Brain microvascular endothelial cell (primary cell): Measurements from ENCODE around the gene OTUD4.

Experiments used
- DNase-seq: peaks from one replicate; pipeline ENCODE4 v3.0.0-alpha.2; 2020
- H3K27ac ChIP-seq: fragments of 250-450 bp; sonication (Bioruptor Pico); 2 replicates; pipeline ENCODE4 v1.5.1; 2020; ENCODE audit warnings: mild to moderate bottlenecking, moderate library complexity
- H3K27me3 ChIP-seq: fragments of 250-450 bp; sonication (Bioruptor Pico); replicated peaks from 2 replicates; pipeline ENCODE4 v1.5.1; 2020; ENCODE audit warnings: mild to moderate bottlenecking
- H3K36me3 ChIP-seq: fragments of 250-450 bp; sonication (Bioruptor Pico); replicated peaks from 2 replicates; pipeline ENCODE4 v1.5.1; 2020; ENCODE audit warnings: mild to moderate bottlenecking
- H3K4me3 ChIP-seq: 2 replicates; pipeline ENCODE4 v1.5.1; 2011; ENCODE audit warnings: low read depth, mild to moderate bottlenecking, control low read depth, low read length, moderate library complexity
- in situ Hi-C: cut with HindIII; loops from 2 replicates; pipeline ENCODE4 v1.10.0; 2017; ENCODE audit warnings: low sequenced_read_pairs, low pct_ligation_motif_present
- TF ChIP-seq, protein P1 (sequence below): IDR thresholded peaks from 2 replicates; pipeline ENCODE4 v1.5.1; 2011; ENCODE audit warnings: low read depth, mild to moderate bottlenecking, moderate library complexity, low read length, control low read depth, inconsistent platforms; ENCODE audit errors: missing control alignments

The OTUD4 gene

DNA sequence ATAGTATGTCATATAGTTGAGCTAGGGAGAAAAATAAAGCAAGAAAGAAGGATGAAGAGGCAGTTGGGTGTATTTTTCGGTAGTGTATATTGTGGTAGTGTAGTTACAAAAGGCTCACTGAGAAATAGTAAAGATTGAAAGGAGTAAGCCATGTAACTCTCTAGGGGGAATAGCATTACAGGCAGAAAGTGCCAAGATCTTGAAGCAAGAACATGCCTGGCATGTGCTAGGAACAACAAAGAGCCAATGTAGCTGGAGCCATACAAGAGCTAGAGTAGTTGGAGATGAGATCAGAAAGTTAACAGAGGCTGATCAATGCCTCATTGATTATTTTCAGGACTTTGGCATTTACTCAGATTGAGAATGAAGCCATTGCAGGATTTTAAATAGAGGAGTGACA, 79.3 kb downstream of the OTUD4 start:
- no peak overlapping the region for H3K4me3 ChIP-seq

DNA sequence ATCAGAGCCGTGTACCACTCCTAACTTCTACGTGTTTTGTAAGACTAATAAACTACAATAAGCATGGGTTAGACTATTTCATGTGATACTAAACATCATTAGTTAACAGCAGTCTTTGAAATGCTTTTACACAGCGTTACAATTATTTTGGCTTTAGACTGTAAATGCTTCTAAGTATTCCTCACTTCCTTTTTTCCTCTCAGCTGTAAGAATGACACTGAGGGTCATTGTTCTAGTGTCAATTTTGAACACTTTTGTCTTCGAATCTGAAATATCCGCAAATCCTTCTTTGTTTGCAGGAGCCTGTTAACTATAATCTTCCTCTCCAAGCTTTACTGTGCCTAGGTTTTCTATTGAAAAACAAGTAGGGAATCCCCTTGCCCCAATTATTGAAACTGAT, 80.7 kb downstream of the OTUD4 start:
- H3K36me3 ChIP-seq: peaks cover 3% of the 10 kb centered on the region
- TF ChIP-seq, protein P1, sequence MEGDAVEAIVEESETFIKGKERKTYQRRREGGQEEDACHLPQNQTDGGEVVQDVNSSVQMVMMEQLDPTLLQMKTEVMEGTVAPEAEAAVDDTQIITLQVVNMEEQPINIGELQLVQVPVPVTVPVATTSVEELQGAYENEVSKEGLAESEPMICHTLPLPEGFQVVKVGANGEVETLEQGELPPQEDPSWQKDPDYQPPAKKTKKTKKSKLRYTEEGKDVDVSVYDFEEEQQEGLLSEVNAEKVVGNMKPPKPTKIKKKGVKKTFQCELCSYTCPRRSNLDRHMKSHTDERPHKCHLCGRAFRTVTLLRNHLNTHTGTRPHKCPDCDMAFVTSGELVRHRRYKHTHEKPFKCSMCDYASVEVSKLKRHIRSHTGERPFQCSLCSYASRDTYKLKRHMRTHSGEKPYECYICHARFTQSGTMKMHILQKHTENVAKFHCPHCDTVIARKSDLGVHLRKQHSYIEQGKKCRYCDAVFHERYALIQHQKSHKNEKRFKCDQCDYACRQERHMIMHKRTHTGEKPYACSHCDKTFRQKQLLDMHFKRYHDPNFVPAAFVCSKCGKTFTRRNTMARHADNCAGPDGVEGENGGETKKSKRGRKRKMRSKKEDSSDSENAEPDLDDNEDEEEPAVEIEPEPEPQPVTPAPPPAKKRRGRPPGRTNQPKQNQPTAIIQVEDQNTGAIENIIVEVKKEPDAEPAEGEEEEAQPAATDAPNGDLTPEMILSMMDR: no peak
- DNase-seq: no peak
- in situ Hi-C loops: no loop called here
- H3K27me3 ChIP-seq: no peaks in the 10 kb centered on the region
- H3K4me3 ChIP-seq: peak overlapping the region; percentile 95
- no peak overlapping the region for H3K27ac ChIP-seq

More for the DNA sequence above, 79.3 kb downstream of the OTUD4 start:
- no peak for DNase-seq
- H3K36me3 ChIP-seq: peaks cover 11% of the 10 kb centered on the region
- H3K27me3 ChIP-seq: no peaks in the 10 kb centered on the region
- TF ChIP-seq, protein P1: no peak
- H3K27ac ChIP-seq: no peak overlapping the region
- in situ Hi-C loops: no loop called here

DNA sequence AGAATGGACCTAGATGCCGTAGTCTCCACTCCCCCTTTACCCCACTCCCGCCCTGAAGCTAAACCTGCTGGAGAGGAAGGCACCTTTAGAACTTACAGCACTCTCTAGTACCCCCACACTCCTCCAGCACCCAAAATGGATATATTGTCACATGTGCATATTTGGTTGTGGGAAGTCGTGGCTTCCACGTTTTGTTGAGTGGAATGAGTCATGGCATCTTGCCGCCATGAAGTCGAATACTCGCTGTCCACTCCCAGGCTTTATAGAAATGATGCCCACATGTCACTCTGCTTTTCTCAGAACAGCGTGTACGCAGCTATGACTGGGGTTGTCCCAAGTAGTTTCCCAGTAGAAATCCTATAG, 81.7 kb downstream of the OTUD4 start:
- TF ChIP-seq, protein P1: no peak
- DNase-seq: peak; percentile 52
- Histone ChIP-seq H3K27ac (peak overlapping the region; percentile 91), H3K27me3 (no peaks in the 10 kb centered on the region), H3K4me3 (peak overlapping the region; percentile 95), H3K36me3 (peaks cover 7% of the 10 kb centered on the region)
- in situ Hi-C loops: no loop called here

DNA sequence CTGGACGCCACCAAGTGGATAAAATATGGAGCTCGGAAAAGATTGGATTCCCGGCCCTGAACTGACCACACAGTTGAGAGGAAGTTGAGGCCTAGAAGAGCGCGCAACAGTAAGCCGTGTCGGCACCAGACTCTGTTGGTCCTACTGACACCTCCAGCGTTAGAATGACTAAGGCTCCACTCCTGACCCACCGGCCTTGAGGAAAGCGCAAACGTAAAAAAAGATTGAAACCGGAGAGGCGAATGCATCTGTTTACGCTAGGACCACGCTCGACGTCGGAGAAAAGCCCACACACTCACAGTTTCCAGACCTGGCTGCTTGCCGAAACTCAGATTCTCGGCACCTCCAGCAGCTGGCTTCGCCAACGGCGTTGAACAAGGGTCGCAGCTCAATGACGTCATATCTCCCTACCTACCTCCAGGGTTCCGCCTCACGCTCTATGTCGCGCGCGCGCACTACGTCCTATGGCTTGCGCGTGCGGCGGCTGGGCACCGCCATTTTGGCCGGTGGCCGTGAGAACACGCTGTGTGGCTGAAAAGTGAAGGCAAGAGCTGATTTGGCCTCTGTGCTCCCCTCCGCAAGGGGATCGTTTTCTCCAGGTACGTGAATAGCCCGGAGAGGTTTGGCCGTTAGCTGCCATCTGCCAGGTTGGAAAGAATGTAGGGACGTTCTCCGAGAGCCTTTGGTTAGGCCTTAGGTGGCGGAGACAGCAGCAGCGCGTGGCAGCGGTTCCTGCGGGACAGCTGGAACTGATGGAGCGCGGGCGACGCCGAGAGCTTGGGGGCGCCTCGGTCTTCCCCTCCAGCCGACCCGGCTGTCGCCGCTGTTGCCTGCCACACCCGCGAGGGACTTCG, 82.3 kb downstream of the OTUD4 start, which contains the start of the genes ABCE1 and ANAPC10:
ABCE1 (plus strand) TSS at position 491 of the 854 bp plus-strand sequence. CDS start 6,102 bp downstream, outside the sequence.
ANAPC10 (minus strand) TSS at position 376 of the 854 bp plus-strand sequence. CDS start 2,097 bp downstream, outside the sequence.
- in situ Hi-C loops: no loop called here
- TF ChIP-seq, protein P1: peak; percentile 62
- H3K4me3 ChIP-seq: peak within 1 kb of the TSS; percentile 95
- H3K36me3 ChIP-seq: peaks cover 7% of the 10 kb centered on the region
- DNase-seq: peak; percentile 98
- H3K27ac ChIP-seq: peak within 1 kb of the TSS; percentile 91
- H3K27me3 ChIP-seq: no peaks in the 10 kb centered on the region

DNA sequence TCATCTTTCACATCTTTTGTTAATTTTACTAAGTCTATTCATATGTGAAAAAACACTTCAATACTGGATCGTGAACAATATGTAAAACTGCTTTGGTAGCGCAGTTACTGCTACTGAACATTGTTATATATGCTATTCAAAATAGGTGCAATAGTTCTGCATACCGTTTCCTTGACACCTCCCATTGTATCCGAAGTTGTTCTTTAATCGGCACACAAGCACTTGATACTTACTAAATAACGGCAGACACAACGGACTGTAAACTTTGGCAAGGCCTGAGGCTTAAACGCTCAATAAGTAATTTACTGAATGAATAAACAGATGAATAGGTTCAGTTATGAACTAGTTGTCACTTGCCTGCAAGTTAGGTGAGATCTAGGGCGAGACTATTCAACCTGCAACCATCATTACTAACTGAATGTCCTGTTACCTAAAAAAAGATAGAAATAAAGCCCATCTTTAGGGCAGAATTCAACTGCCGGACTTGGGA, 83.0 kb downstream of the OTUD4 start:
- Histone ChIP-seq H3K27me3 (no peaks in the 10 kb centered on the region), H3K36me3 (peaks cover 9% of the 10 kb centered on the region), H3K4me3 (peak overlapping the region; percentile 95), H3K27ac (peak overlapping the region; percentile 91)
- DNase-seq: no peak
- TF ChIP-seq, protein P1: no peak
- in situ Hi-C loops: no loop called here
